OCI-LY7 (cell line): ENCODE measurements around the gene DPPA2. TPM values are rescaled to one million over a fixed set of nuclear protein-coding genes. Genes with fewer than 3 reads are reported as not detected.

Experiments
- BruUV-seq: library from RNA; stranded (reverse); fragments of 400-500 nt; replicated peaks from 2 replicates; lab custom pipeline; 2021; lab: Mats Ljungman, UMichigan
- CTCF ChIA-PET: fragments of 300-600 bp; sonication (Branson Sonifier 250); formaldehyde crosslinking; loops from one replicate; lab custom pipeline; 2022; ENCODE audit warnings: antibody characterized with exemption; ENCODE audit not compliant: unreplicated experiment; lab: Charles Lee
- POLR2A ChIA-PET: fragments of 300-600 bp; sonication (Branson Sonifier 250); formaldehyde crosslinking; loops from one replicate; lab custom pipeline; 2022; ENCODE audit warnings: antibody characterized with exemption; lab: Charles Lee
- DNase-seq: peaks from one replicate; pipeline ENCODE4 v3.0.0-alpha.2; 2015; ENCODE audit warnings: low spot score
- H2AFZ ChIP-seq: fragments of 200-600 bp; sonication (generic), shearing (Covaris generic); 2 replicates; pipeline ENCODE4 v1.6.1; 2014; ENCODE audit warnings: mild to moderate bottlenecking, antibody characterized with exemption, low read length, moderate library complexity
- H3K27ac ChIP-seq: fragments of 200-600 bp; sonication (generic); 2 replicates; pipeline ENCODE4 v1.5.1; 2014; ENCODE audit warnings: mixed run types, low read depth, mild to moderate bottlenecking, moderate library complexity, low read length, inconsistent platforms; ENCODE audit not compliant: poor library complexity, severe bottlenecking
- H3K36me3 ChIP-seq: fragments of 200-600 bp; sonication (generic); 2 replicates; pipeline ENCODE4 v1.6.1; 2014; ENCODE audit warnings: mild to moderate bottlenecking, antibody characterized with exemption, low read length, moderate library complexity, mixed read lengths; ENCODE audit not compliant: insufficient read depth
- H3K4me1 ChIP-seq: fragments of 200-600 bp; sonication (generic); 2 replicates; pipeline ENCODE4 v1.5.1; 2014; ENCODE audit warnings: mild to moderate bottlenecking, low read length; ENCODE audit not compliant: insufficient read depth, poor library complexity, severe bottlenecking
- H3K4me2 ChIP-seq: fragments of 200-600 bp; sonication (generic); 2 replicates; pipeline ENCODE4 v1.6.1; 2014; ENCODE audit warnings: mild to moderate bottlenecking, low read length
- H3K4me3 ChIP-seq: fragments of 200-600 bp; sonication (generic); 2 replicates; pipeline ENCODE4 v1.5.1; 2014; ENCODE audit warnings: mild to moderate bottlenecking, low read depth, low read length; ENCODE audit not compliant: poor library complexity, severe bottlenecking
- H3K79me2 ChIP-seq: fragments of 200-600 bp; sonication (generic); 2 replicates; pipeline ENCODE4 v1.6.1; 2016; ENCODE audit warnings: low read depth, mild to moderate bottlenecking, low read length, moderate library complexity, mixed read lengths; ENCODE audit not compliant: insufficient read depth
- H3K9me2 ChIP-seq: fragments of 200-600 bp; sonication (generic); 2 replicates; pipeline ENCODE4 v1.6.1; 2016; ENCODE audit warnings: mild to moderate bottlenecking, low read length, mixed read lengths; ENCODE audit not compliant: insufficient read depth
- H3K9me3 ChIP-seq: fragments of 200-600 bp; sonication (generic); 2 replicates; pipeline ENCODE4 v1.6.1; 2014; ENCODE audit warnings: mild to moderate bottlenecking, mixed run types, low read length, mixed read lengths
- H4K20me1 ChIP-seq: fragments of 200-600 bp; sonication (generic); 2 replicates; pipeline ENCODE4 v1.6.1; 2014; ENCODE audit warnings: mild to moderate bottlenecking, antibody characterized with exemption, low read length, moderate library complexity, mixed read lengths; ENCODE audit not compliant: insufficient read depth
- EZH2phosphoT487 ChIP-seq: fragments of 200-600 bp; sonication (generic); IDR thresholded peaks from 2 replicates; pipeline ENCODE4 v1.6.1; 2018; ENCODE audit warnings: low read depth, borderline replicate concordance, mild to moderate bottlenecking, mixed run types, antibody characterized with exemption, low read length, moderate library complexity, mixed read lengths
- intact Hi-C: fragments of 100-400 bp; cut with micrococcal nuclease; formaldehyde crosslinking; loops from one replicate; pipeline ENCODE4 v1.10.0; 2022; ENCODE audit not compliant: unreplicated experiment
- total RNA-seq, 2 experiments: library from RNA; depleted of rRNA in 1 of 2; stranded (reverse); fragments of >200 nt in 1 of 2; shearing (Covaris generic) in 1 of 2; gene quantifications; 2 replicates each; pipeline ENCODE4 v1.2.3, GENCODE V29; 2014 to 2022
- TF ChIP-seq, protein P1 (sequence below): fragments of 200-600 bp; sonication (generic); conservative IDR thresholded peaks from 2 replicates; pipeline ENCODE4 v1.5.1; 2014; ENCODE audit warnings: mild to moderate bottlenecking, antibody characterized with exemption, low read length, moderate library complexity, mixed read lengths

The DPPA2 gene
- total RNA-seq, 2 experiments from 2014 or later, result not detected

DNA sequence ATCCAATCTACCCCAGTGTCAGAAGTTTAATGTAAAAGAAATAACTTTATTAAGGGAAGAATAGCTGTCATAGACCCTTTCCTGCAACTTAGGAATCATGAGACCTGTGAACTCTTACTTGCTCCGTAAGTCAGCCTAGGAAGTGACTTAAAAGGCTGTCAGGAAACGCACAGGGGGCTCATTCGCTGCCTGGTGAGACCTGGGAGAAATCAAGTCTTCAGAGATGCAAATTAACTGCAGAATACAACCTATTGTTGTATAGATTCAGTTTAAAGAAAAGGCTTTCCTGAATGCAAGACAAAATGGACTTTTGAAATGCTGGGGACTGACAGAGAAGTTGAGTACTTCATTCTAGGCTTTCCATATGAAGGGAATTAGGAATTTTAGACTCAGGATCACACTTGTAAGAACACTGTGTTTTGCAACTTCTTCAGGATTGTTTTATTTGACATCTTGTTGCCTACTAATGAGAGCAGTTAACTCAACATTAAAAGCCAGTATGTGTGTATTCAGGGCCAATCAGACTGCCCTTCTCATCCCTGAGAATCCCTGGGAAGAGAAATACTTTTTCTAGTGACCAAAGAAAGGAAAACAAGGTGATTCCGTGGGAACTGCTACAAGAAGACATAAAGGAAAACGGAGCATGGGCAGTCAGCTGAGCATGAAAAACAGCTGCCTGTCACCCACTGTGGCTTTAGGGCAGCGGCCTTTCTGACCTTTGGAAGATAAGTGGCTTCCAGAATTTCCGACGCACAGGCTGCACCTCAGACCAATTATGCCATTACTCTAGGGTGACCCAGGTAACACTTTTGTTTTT lies 39.5 kb upstream of the DPPA2 start:
- Histone ChIP-seq H3K9me3 (no peaks in the 10 kb centered on the region), H3K4me1 (no peaks in the 10 kb centered on the region), H3K9me2 (no peaks in the 10 kb centered on the region), H2AFZ (no peak overlapping the region), H3K27ac (no peak overlapping the region), H3K36me3 (no peaks in the 10 kb centered on the region), H4K20me1 (no peaks in the 10 kb centered on the region), H3K79me2 (no peaks in the 10 kb centered on the region), H3K4me3 (no peak overlapping the region), H3K4me2 (no peak overlapping the region)
- CTCF ChIA-PET, result no interaction called here
- POLR2A ChIA-PET, result no interaction called here
- no TSS peak for BruUV-seq
- no peak for TF ChIP-seq EZH2phosphoT487
- TF ChIP-seq, protein P1, sequence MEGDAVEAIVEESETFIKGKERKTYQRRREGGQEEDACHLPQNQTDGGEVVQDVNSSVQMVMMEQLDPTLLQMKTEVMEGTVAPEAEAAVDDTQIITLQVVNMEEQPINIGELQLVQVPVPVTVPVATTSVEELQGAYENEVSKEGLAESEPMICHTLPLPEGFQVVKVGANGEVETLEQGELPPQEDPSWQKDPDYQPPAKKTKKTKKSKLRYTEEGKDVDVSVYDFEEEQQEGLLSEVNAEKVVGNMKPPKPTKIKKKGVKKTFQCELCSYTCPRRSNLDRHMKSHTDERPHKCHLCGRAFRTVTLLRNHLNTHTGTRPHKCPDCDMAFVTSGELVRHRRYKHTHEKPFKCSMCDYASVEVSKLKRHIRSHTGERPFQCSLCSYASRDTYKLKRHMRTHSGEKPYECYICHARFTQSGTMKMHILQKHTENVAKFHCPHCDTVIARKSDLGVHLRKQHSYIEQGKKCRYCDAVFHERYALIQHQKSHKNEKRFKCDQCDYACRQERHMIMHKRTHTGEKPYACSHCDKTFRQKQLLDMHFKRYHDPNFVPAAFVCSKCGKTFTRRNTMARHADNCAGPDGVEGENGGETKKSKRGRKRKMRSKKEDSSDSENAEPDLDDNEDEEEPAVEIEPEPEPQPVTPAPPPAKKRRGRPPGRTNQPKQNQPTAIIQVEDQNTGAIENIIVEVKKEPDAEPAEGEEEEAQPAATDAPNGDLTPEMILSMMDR, result no peak
- DNase-seq, result no peak
- intact Hi-C loops, result no loop called here

DNA sequence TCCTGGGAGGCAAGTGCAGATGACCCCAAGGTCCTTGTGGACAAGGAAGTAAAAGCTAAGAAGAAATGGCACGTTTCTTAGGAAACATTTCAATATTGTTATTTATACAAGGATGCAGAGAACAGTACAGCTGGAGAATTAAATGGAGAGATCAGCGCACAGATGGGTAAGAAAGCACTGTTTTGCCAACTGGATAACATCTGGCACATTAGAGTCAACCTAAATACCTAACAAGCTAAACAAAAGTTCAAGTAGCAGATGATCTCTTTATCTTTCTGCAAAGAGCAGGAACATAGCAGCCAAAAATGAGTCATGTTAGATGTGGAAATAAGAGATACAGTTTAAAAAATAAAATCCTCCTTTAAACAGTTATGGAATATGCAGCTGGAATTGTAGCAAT lies 36.7 kb upstream of the DPPA2 start:
- BruUV-seq, result no TSS peak
- Histone ChIP-seq H3K36me3 (no peaks in the 10 kb centered on the region), H3K4me2 (no peak overlapping the region), H4K20me1 (no peaks in the 10 kb centered on the region), H3K4me3 (no peak overlapping the region), H3K9me3 (no peaks in the 10 kb centered on the region), H3K27ac (no peak overlapping the region), H3K9me2 (no peaks in the 10 kb centered on the region), H3K4me1 (no peaks in the 10 kb centered on the region), H2AFZ (no peak overlapping the region), H3K79me2 (no peaks in the 10 kb centered on the region)
- no peak for DNase-seq
- CTCF ChIA-PET, result no interaction called here
- TF ChIP-seq, protein P1, result no peak
- no peak for TF ChIP-seq EZH2phosphoT487
- POLR2A ChIA-PET, result interaction anchor here (0.6 kb wide), 2 partner anchors 328 to 675 kb away, joined by 3 to 4 read pairs; no protein-coding TSS in a partner anchor
- intact Hi-C loops, result no loop called here

DNA sequence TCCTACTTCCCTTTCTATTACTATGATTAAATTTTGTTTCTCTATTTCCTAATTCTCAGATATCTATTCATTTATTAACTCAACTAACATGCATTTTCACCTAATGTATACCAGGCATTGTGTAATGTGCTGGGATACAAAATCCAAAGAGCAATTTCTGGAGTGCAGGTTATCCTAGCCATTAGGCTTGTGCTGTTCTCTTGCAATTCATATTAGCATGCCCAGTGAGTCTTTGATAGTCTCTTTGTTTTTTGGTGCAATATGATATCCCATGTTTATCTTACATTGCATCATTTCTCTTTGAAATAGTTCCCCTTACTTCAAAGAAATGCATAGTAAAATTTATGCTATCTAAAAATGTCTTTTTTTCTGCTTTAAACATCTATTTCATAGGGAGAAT lies 34.9 kb upstream of the DPPA2 start:
- no peaks in the 10 kb centered on the region for H4K20me1 ChIP-seq
- no peaks in the 10 kb centered on the region for H3K9me3 ChIP-seq
- TF ChIP-seq, protein P1, result no peak
- TF ChIP-seq EZH2phosphoT487, result no peak
- H3K4me1 ChIP-seq, result no peaks in the 10 kb centered on the region
- no peak overlapping the region for H3K4me2 ChIP-seq
- no peak overlapping the region for H3K4me3 ChIP-seq
- no peaks in the 10 kb centered on the region for H3K79me2 ChIP-seq
- H3K9me2 ChIP-seq, result no peaks in the 10 kb centered on the region
- intact Hi-C loops, result no loop called here
- POLR2A ChIA-PET, result no interaction called here
- H3K27ac ChIP-seq, result no peak overlapping the region
- DNase-seq, result no peak
- CTCF ChIA-PET, result no interaction called here
- BruUV-seq, result no TSS peak
- no peaks in the 10 kb centered on the region for H3K36me3 ChIP-seq
- no peak overlapping the region for H2AFZ ChIP-seq
